Measurements from ENCODE around the gene RHOB. TPM values are rescaled to one million over a fixed set of nuclear protein-coding genes. Genes with fewer than 3 reads are reported as not detected.
"Not testable (repeated sequence)": the region's sequence is repeated elsewhere in the genome, so short reads cannot be mapped to it uniquely, and the experiment has no call there.

The RHOB gene
- total RNA-seq, 1 donor from 2014 or later, result 1,033 TPM

DNA sequence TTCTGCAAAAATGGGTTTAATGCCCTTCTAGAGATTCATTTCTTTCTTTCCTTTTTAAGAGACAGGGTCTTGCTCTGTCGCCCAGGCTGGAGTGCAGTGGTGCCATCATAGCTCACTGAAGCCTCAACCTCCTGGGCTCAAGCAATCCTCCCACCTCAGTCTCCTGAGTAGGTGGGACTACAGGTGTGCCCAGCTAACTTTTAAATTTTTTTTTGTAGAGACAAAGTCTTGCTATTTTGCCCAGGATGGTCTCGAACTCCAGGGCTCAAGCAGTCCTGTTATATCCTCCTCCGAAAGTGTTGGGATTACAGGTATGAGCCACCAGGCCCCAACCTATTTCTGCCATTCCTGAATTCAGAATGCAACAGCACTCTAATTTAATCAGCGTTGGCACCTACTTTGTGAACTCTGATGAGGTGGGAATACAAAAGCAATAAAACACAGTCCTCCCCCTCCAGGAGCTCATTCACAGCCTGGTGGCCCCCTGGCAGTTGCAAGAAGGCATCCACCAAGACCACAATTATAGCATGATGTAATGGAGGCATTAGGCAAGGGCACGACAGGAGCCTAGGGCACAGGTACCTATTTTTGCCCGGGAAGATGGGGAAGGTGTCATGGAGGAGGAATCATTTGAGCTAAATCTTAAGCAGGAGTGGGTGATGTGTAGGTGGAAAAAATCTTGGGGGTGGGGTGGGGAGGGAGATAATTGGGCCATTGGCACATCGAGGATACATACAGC is 5.1 kb downstream of the RHOB start:
- DNase-seq (ENCODE audit: low read depth), result no peak

DNA sequence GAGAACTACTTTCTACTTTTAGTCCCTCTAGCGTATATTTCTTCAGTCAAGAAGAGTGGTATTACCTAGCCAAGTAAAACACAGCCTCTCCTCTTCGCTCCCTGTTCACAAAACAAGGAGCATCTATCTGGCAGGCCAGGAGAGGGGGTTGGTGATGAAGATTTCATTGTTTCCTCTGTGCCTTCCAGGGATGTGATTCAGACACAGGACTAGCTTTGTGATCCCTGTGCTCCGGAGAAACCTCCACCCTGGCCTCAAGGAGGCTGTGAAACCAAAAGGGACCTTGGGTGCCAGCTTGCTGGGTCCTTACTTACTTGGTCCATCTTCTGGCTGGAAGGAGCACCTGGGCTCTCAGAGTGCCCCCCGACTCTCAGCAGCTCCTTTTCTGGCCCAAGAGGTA is 5.7 kb downstream of the RHOB start:
- DNase-seq (ENCODE audit: low read depth), result peak; percentile 52

DNA sequence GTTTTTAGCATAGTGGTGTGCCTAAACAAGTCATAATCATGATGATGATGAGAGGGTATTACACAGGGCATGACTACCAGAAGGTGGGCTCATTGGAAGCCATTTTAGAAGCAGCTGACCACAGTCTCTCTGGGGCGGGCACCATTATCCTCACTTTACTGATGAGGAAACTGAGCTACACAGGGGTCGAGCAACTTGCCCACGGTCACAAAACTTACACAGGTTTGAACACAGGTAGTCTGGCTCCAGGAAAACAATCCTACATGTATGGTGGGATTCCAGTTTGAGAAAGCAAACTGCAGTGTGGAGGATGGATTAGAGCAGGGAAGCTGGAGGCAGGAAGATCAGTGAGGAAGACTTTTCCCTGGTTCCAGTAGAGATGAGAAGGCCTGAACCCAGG is 6.2 kb downstream of the RHOB start:
- no peak for DNase-seq (ENCODE audit: low read depth)

DNA sequence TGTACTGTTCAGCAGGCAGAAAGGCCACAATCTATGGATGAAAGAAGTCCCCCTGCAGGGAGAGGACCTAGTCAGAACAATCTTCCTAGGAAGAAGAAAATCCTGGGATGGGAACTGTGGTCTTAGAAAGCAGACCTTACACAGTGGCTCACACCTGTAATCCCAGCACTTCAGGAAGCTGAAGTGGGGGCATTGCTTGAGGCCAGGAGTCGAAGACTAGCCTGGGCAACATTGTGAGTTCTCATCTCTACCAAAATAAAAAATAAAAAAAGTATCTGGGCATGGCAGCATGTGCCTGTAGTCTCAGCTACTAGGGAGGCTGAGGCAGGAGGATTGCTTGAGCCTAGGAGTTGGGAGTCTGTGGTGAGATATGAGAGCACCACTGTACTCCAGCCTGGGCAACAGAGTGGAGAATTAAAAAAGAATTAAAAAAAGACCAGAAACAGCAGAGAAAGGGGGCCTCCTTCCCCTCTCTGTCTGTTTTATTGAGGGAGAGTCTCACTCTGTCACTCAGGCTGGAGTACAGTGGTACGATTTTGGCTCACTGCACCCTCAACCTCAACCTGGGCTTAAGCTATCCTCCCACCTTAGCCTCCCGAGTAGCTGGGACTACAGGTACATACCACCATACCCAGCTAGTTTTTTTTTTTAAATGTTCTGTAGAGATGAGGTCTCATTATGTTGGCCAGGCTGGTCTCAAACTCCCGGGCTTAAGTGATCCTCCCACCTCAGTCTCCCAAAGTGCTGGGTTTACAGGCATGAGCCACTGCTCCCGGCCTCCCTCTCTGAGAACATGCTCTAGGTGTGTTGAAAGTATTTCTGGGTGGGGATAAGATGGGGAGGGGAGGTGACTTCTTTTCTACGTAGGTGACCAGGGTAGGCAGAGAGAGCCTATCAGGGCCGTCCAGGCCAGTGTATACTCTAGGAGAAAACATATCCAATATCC is 7.4 kb downstream of the RHOB start:
- no peak for DNase-seq (ENCODE audit: low read depth)

DNA sequence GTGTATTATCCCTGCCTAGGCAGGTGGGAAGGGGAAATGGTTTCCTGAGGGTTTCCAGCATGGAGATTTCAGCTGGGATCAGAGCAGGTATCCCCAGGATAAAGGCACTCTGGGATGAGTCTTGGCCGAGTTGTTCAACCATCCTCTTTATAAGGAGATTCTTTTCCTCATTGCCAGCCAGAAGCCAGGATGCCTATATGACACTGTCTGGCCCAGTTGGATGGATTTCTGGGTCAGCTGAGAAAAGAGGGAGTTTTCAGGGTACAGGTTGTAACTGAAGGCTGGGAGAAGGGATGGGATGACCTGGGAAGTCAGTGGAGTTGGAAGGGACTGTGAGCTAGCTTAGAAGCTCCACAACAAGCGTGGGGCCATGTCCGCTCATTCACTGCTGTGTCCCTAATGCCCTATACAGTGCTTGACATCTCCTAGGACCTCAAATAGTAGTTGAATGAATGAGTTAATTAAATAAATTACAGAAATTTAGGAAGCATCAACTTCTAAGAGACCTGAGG is 8.3 kb downstream of the RHOB start:
- no peak for DNase-seq (ENCODE audit: low read depth)

DNA sequence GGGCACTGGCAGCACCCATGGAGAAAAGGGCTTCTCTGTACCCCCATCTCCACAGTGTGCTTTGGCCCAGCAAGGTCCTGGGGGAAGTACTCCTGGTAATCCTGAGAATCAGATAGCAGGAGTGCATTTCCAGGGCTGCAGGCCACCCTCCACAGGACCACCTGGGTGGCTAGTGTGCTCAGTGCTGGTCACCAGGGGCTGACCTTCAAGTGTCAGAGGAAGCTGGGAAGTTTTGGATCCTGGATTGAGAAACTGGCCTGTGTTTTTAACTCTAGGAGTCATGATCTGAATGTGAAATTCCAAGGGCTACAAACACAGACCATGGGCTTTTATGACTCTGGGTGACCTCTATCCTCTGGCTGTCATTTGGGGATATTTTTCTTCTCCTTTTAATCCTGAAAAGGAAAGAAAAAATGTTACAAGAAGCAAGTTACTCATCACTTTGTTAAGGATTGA is 9.3 kb downstream of the RHOB start:
- DNase-seq (ENCODE audit: low read depth), result peak; percentile 64

DNA sequence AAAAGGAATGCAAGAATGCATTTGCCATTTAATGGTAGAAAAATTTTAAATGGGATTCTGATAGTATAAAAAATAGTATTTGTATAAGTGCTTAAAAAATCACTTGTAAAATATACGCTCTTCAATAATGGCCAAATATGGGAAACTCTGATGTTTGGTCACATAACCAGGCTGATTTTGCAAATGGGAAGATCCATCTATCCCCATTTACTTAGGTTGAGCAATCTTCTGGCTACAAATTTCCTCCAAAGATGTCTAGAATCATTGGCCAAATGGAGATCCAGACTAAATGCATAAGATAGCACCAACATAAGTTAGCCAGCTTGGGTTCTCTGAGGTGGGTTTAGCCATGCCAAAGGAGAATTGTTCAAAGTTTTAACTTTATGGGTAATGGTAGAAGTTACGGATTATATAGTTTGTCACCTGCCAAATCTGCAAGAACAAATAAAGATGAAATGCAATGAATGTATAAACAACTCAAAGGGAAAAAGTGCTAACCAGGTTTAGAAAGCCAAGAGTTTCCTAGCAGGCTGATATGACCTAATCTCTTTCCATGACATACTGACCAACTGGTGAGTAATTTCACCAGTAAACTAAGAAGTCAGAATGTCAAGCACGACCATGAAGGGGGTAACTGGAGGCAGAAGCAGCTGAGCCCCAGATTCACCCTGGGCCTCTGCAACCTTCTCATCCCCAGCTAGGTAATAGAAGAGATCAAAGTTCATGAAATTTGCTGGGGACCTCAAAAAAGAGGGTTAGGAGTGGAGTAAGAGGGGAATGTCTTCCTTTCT is 10.0 kb downstream of the RHOB start:
- DNase-seq (ENCODE audit: low read depth), result peak; percentile 54

DNA sequence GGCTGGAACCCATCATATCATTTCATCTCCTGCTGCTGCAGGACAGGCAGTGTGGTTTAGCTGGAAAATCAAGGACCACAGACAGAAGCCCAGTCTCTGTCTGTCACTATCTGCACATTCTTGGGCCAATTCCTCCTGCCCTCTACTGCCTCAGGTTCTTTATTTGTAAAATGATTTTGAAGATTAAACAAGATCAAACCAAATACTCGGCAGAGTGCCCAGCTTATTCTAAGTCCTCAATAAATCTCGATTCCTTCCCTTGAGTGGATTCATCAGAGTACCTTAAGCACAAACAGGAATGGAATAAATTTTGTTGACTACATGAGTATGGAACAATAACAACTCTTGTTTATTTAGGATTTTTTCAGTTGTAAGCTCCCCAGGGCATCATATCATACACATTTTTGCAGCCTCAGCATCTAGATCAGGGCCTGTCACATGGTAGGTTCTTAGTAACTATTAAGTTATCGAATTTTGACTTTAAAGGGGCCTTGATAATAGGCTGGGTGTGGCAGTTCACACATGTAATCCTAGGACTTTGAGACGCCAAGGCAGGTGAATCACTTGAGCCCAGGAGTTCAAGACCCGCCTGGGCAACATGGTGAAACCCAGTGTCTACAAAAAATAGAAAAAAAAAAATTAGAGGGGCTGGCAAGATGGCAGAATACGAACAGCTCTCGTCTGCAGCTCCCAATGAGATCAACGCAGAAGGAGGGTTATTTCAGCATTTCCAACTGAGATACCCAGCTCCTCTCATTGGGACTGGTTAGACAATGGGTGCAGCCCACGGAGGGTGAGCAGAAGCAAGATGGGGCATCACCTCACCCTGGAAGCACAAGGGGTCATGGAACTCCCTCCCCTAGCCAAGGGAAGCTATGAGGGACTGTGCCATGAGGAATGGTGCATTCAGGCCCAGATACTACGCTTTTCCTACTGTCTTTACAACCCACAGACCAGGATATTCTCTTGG is 11.1 kb downstream of the RHOB start:
- no peak for DNase-seq (ENCODE audit: low read depth)

DNA sequence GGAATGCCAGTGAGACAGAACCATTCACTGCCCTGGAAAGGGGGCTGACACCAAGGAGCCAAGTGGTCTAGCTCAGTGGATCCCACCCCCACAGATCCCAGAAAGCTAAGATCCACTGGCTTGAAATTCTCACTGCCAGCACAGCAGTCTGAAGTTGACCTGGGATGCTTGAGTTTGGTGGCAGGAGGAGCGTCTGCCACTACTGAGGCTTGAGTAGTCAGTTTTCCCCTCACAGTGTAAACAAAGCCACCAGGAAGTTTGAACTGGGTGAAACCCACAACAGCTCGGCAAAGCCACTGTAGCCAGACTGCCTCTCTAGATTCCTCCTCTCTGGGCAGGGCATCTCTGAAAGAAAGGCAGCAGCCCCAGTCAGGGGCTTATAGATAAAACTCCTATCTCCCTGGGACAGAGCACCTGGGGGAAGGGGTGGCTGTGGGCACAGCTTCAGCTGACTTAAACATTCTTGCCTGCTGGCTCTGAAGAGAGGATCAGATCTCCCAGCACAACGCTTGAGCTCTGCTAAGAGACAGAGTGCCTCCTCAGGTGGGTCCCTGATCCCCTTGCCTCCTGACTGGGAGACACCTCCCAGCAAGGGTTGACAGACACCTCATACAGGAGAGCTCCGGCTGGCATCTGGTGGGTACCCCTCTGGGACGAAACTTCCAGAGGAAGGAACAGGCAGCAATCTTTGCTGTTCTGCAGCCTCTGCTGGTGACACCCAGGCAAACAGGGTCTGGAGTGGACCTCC is 12.0 kb downstream of the RHOB start:
- DNase-seq (ENCODE audit: low read depth), result not testable (repeated sequence)

DNA sequence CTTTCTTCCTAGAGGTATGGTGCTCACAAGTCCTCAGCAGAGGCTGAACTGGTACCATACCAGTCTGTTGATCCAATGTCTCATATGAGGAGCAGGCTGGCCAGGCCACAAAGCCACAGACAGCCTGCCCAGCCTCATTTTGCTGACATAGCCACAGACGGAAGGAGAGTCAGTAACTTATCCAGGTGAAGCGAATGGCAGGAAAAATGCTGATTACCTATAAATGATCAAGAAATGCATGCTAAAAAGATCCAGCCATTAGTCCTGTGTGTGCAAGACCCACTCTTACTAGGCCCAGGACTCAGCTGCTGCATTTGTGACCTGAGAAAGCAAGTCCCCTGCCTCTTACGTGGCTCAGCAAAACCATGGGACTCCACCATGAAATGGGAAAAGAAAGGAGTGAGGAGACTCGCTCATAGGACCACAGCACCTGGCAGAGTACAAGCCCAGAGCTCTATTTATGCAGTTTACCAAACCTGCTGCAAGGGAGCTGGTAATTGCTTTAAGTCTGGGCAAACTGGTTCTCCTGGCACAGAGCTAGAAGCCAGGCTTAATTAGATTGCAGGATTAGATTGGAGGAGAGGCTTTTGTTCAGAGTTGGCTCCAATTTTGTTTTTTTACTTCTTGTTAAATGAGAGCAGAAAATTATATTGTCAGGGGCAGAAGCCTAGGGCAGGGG is 19.0 kb downstream of the RHOB start:
- no peak for DNase-seq (ENCODE audit: low read depth)

DNA sequence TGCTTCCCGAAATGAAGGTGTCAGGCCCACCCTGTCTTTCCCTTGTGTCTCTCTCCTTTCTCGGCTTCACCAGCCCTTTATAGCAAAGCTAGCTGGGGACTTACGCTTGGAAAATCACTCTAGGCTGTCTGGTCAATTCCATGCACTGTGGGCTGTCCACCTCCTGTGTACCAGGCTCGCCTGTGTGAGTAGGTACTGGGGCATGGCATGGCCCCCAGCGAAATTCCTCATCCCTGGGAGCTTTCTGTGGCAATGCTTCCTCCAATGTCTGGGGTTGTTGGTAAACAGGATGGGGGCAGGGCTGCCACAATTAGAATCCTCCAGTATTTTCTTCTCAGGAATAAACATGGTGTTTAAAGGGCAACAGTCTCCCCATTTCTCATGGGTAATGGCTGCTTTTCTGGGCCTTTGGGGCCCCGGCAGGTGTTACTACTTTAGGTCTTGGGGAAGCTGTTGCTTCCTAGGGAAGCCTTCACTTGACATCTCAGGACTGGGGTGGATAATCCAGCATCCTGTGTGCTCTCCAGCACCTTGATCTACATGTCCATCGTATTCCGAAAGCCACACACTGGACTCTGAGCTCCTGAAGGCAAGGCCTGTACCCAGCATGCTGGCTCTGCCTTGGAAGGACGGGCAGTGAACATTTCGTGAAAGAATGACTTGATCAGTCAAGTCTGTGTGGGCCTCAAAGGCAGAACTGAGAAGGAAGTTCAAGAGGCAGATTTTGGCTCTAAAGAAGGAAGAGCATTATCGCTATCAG is 21.1 kb downstream of the RHOB start:
- DNase-seq (ENCODE audit: low read depth), result no peak

DNA sequence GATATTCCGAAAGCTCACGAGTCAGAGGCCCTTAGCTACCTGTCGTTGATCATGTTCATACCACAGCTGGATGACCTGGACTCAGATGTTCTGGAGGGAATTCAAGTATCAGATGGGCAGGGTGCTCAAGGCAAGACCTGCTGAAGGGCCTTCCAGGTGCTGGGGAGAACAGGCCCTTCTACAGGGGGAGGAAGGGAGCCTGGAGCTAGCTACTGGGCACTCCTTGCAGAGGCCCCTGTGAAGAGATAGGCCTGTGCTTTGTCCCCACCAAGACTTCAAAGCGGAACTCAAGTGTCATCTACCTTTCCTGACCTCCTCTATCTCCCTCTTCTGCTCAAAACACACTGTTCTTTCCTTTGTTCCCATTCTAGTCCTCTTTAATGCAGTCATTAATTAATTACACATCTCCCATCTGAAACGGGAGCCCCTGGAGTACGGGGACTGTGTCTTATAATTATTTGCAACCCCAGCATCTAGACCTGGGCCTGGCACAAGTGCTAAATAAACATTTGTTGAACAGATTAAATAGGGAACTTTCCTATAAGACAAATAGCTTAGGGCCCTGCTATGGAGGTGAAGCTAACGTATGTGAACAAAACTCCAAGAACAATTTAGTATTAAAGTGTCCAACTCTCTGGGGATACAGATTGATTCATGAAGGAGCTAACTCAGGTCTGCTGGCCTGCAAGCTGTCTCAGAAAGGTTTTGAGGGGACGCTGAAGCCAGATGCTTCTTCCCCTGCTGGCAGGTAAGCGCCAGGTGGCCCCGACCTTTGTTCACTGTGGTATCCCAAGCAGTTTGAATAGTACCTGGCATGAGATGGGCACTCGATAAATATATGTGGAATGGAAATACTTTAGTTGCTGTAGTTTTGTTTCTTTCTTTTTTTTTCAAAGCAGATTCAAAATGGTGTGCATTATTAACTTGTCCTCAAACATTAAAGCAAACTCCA is 22.0 kb downstream of the RHOB start:
- DNase-seq (ENCODE audit: low read depth), result no peak

DNA sequence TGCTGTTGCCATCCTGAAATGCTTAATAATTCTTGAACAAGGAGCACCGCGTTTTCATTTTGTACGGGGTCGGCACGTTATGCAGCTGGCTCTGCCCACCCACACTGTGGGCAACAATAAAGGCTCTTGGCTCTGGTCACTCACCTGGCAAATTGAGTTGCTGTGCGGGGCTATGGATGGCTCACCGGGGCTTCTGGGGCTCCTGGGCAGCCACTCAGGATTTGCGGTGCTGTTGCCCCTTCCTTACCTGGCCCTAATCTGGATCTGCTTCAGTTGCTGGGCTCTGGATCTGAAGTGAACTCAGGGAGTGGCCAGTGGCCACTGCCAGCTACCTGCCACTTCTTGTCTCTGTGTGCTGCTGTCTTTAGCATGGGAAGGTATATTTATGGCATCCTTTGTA is 22.7 kb downstream of the RHOB start:
- DNase-seq (ENCODE audit: low read depth), result no peak

DNA sequence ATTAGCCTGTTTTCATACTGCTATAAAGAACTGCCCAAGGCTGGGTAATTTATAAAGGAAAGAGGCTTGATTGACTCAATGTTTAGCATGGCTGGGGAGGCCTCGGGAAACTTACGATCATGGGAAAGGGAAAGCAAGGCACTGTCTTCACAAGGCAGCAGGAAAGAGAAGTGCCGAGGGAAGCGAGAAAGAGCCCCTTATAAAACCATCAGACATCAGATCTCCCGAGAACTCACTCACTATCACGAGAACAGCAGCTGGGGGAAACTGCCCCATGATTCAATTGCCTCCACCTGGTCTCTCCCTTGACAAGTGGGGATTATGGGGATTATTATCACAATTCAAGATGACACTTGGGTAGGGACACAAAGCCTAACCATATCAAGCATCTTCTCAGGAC is 23.3 kb downstream of the RHOB start:
- DNase-seq (ENCODE audit: low read depth), result no peak

DNA sequence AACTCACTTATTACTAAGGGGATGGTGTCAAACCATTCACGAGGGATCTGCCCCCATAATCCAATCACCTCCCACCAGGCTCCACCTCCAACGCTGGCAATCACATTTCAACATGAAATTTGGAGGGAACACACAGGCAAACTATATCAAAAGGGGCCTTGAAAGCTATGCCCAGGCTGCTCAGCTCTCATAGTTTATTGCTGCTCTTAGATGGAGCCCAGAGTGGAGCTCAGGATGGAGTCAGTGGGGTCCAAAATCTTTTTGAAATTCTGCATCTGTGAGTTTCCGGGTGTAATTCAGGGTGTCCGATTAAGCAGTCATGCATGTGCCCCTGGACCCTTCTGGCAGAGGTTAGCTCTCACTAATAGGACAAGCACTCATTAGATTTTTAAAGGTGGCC is 24.3 kb downstream of the RHOB start:
- DNase-seq (ENCODE audit: low read depth), result no peak

DNA sequence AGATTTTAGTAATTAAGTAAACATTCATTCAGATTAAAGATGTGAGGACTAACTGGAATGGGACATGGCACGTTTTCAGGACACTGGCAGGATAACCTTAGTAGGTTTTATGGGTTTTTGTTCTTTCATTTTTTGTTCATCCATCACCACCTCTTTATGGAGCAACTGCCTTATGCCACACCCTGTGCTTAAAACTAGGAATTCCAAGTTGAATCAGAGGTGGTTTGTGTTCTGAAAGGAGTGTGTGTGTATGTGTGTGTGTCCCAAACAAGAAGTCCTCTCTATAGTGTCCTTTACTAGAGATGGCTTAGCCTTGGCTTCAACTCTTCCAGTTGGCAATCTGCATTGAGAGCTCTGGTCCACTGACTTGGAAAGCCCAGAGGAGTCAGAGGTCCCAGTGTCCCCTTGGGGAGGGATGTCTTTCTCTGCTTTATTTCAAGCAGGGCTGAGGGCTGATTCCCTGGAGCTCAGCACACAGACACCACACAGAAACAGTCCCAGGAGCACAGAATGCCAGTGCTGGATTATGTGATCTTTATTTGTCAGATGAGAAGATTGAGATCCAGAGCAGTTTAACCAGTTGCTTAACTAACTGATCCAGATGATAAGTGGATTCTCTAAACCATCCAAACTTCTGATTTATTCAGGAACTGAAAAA is 25.2 kb downstream of the RHOB start:
- no peak for DNase-seq (ENCODE audit: low read depth)

DNA sequence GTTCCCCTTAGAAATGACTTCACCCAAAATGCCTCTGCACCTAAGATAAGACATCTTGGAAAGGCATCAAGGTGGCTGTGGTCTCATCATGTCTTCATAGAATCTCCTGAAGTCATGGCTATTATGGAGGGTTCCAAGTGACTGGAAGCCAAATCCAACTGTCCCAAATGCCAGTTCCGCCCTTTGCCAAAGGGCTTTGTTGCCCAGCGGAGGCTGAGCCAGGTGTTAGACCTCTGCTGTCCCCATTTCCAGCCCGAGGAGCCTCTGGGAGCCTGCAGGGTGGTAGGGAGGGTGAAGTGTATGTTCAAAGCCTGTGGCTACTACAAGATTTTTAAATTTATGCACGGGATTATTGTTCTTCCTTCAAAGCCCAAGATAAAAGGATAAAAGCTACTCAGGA is 25.7 kb downstream of the RHOB start:
- no peak for DNase-seq (ENCODE audit: low read depth)
